Fibroblast of peridontal ligament (primary cell): ENCODE measurements around the gene OR12D3.
"Not testable (repeated sequence)": the region's sequence is repeated elsewhere in the genome, so short reads cannot be mapped to it uniquely, and the experiment has no call there.

Source experiments
- DNase-seq: peaks from one replicate; pipeline ENCODE4 v3.0.0-alpha.2; 2010; ENCODE audit errors: extremely low read depth

Gene OR12D3, protein sequence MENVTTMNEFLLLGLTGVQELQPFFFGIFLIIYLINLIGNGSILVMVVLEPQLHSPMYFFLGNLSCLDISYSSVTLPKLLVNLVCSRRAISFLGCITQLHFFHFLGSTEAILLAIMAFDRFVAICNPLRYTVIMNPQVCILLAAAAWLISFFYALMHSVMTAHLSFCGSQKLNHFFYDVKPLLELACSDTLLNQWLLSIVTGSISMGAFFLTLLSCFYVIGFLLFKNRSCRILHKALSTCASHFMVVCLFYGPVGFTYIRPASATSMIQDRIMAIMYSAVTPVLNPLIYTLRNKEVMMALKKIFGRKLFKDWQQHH

GRCh38 chr6:29375191-29375590 lies at the start of gene OR12D3:
Gene OR12D3, minus strand, starts transcription at chr6:29375291. Its CDS starts 4 bp downstream, at chr6:29375287.
- no peak for DNase-seq

- DNase-seq, result no peak
These were observed 49.5 kb upstream of the OR12D3 start for GRCh38 chr6:29424575-29424974.

- DNase-seq, result no peak
These were observed 49.1 kb upstream of the OR12D3 start for GRCh38 chr6:29424168-29424567.

- DNase-seq, result no peak
These were observed 44.4 kb upstream of the OR12D3 start for GRCh38 chr6:29419516-29419915.

DNA sequence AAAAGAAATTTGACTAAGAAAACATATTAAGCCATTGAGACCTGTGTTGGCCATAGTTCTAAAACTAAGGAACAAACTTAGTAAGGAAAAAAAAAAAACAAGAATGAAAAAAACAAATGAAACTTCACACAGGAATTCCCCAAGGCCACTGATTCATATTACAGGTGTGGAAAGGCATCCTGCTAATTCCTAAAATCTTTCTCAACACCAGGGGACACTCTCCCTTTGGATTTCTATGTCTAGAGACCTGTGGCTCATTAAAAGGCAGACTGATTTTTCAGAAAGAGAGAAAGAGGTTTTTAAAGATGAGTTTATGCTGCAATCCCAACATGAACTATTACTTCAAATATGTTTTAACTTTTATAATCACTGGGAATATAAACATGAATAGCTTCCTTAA lies 39.5 kb upstream of the OR12D3 start, which contains the start of gene OR12D1:
Gene OR12D1, plus strand, starts transcription at position 341 of the 400 bp plus-strand sequence.
- no peak for DNase-seq

GRCh38 chr6:29403801-29404200 lies 28.7 kb upstream of the OR12D3 start:
- no peak for DNase-seq

DNA sequence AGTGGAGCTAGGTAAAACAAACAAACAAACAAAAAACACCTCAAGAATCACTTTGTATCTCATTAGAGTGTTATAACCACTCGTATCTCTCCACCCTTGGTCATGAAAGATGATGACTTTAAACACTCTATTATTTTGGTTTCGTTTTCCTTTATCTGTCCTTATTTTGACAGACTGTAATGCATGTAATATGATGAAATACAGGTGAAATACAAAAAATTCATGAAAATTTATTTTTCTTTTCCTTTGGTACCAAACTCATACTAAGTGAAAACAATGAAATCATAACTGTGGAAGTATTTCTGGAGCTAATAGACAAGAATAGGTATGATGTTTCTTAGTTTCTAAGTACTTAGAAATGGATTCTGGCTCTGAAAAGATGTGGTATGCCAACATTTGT lies 24.4 kb upstream of the OR12D3 start:
- no peak for DNase-seq

DNA sequence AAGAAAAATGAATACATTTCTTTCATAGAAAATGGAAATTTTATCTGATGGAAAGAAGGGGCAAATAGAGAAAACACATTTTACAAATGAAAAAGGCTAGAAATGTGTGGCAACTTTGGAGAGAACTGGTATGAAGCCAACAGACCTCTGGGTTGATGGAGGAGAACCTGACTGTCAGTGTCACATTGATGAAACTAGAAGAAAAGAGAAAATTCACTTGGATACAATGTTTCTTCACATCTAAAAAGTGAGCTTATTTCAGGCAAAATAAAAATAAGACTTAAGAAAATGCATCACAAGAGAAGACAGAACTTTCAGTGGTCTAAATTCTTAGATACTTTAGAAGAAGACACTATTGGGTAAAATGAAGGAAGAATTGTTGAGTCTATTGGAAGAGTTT lies 20.2 kb upstream of the OR12D3 start, which contains the start of gene OR12D2:
Gene OR12D2, plus strand, starts transcription at position 301 of the 400 bp plus-strand sequence. CDS start 1,069 bp downstream, outside the sequence.
- DNase-seq, result no peak

DNA sequence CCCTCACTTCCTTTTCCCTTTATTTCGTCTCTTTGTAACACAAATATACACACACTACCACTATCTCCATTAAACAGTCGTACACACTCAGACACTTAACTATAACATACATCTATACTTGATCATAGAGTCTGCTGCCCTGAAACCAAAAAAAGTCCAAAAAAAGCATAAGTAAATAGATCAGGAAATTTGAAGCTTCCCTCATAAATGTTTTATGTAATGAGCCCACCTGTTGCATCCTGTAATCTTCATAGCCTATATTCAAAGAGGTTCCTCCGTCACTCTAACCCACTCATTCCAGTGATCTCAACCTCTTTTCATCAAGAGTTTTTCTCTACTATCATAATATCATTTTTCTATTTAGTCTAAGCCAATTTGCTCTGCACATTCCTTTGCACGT lies 13.4 kb upstream of the OR12D3 start:
- DNase-seq, result no peak

- DNase-seq, result no peak
These were observed 912 bp upstream of the OR12D3 start for GRCh38 chr6:29376003-29376402.

DNA sequence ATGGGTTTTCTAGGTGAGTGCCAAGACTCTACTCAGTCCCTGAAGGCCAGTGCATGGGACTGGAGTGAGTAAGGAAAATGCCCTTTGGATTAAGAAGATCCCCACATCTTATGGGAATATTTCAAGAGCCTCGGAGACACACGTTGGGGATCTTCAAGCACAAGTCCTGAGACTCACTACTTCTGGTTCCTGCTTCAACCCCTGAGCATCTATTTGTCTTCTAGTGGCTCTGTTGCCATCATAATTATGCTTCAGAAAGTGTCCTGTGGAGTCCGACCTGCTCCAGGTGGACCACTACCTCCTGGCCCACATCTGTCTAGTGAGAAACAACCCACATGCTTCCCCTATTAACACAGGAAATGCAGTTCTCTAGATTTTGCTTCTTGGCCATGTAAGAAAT lies 6.3 kb downstream of the OR12D3 start, which contains the start of gene OR5V1:
Gene OR5V1, minus strand, starts transcription at position 101 of the 400 bp plus-strand sequence. CDS start 12,670 bp downstream, outside the sequence.
- no peak for DNase-seq

DNA sequence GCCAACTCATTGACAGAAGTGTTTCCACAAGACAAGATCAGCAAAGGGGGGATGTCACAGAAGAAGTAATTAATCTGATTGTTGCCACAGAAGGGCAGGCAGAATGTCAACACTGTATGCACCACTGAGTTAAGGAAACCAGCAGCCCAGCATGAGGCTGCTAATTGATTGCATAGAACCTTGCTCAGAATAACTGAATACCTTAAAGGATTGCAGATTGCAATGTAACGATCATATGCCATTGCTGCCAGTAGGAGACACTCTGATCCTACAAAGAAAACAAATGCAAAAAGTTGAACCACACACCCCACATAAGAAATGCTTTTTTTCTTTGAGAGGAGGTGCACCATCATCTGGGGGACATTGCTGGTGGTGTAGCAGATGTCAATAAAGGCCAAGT lies 19.5 kb downstream of the OR12D3 start:
- no peak for DNase-seq

- no peak for DNase-seq
These were observed 20.1 kb downstream of the OR12D3 start for GRCh38 chr6:29354980-29355379.

DNA sequence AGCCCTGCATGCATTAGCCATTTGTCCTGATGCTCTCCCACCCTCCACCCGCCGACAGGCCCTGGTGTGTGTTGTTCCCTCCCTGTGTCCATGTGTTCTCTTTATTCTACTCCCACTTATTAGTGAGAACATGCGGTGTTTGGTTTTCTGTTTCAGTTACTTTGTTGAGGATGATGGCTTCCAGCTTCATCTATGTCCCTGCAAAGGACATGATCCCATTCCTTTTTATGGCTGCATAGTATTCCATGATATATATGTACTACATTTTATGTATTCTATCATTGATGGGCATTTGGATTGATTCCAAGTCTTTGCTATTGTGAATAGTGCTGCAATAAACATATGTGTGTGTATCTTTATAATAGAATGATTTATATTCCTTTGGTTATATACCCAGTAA lies 25.7 kb downstream of the OR12D3 start:
- not testable (repeated sequence) for DNase-seq

DNA sequence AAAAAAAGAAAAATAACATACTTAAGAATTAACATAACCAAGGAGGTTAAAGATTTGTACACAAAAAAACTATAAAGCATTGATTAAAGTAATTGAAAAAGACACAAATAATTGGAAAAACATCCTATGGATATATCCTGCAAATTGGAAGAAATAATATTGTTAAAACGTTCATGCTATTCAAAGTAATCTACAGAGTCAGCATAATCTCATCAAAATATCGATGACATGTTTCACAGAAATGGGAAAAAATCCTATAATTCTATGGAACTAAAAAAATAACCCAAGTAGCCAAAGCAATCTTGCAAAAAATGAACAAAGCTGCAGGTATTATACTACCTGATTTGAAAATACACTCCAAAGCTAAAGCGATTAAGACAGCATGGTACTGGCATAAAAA lies 29.7 kb downstream of the OR12D3 start:
- DNase-seq, result no peak

DNA sequence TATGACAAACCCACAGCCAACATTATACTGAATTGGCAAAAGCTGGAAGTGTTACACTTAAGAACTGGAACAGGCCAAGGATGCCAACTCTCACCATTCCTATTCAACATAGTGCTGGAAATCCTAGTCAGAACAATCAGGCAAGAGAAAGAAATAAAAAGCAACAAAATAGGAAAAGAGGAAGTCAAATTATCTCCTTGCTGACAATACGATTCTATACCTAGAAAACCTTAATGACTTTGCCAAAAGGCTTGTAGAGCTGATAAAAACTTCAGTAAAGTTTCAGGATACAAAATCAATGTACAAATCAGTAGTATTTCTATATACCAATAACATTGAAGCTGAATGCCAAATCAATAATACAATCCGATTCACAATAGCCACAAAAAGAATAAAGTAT lies 38.8 kb downstream of the OR12D3 start:
- no peak for DNase-seq

- DNase-seq, result no peak
These were observed 42.4 kb downstream of the OR12D3 start for GRCh38 chr6:29332676-29333075.

DNA sequence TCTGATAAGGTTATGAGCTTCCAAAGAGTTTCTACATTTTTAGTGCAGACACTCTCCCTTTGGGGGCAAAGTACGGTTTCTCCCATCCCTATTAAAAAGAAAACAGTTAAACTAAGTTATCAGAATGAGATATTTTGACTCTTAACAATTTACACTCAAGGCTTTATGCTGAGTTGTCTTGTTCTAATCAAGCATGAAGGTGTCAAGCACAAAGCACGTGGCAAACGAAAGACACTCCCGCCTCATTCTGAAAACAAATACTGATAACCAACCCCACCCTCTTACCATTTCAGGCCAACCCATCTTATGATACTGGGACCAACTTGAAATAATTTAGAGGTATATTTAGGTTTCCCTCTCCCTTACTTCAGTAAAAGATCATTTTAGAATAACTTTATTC lies 49.3 kb downstream of the OR12D3 start:
- no peak for DNase-seq
